ENCODE data around the gene NDUFA6.

DNA sequence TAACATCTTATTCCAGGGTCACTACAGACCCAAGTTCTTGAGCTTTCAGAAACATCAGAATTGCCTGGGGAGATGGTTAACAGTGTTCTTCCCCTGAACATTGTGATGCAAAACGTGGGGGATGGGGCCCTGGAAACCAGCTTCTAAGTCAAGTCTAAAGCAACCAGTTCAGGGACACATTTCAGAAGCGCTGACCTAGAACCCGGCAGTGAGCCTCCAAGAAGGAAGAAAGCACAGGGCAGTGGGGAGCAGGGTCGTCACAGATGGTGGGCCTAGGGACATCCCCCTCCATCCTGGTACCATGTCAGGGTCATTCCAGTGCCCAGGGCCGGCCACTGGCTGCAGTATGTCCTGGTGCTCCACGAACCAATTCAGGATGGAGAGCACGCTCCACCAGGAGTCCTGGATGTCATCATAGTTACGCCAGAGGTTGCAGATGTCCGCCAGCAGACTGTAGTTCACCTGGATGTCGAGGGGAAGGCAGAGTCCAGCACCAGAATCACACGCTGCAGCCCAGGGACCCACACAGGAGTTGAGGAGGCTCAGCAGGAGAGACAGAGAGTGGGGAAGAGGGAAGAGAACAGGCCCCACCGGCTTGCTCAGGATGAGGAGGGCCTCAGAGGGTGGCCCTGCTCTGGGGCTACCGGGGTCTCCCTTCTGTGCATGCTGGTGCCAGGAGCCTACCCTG, 25.0 kb downstream of the NDUFA6 start:
- TF ChIP-seq, protein P1, sequence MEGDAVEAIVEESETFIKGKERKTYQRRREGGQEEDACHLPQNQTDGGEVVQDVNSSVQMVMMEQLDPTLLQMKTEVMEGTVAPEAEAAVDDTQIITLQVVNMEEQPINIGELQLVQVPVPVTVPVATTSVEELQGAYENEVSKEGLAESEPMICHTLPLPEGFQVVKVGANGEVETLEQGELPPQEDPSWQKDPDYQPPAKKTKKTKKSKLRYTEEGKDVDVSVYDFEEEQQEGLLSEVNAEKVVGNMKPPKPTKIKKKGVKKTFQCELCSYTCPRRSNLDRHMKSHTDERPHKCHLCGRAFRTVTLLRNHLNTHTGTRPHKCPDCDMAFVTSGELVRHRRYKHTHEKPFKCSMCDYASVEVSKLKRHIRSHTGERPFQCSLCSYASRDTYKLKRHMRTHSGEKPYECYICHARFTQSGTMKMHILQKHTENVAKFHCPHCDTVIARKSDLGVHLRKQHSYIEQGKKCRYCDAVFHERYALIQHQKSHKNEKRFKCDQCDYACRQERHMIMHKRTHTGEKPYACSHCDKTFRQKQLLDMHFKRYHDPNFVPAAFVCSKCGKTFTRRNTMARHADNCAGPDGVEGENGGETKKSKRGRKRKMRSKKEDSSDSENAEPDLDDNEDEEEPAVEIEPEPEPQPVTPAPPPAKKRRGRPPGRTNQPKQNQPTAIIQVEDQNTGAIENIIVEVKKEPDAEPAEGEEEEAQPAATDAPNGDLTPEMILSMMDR (conservative IDR thresholded peaks at IDR 0.05; ENCODE audit: low read depth, low read length), result no peak
- no peak for TF ChIP-seq EZH2phosphoT487 (IDR thresholded peaks at IDR 0.05; ENCODE audit: borderline replicate concordance, low read length)
- no peak for TF ChIP-seq EZH2 (IDR thresholded peaks at IDR 0.05; ENCODE audit: low read length, unreplicated experiment)

All from PC-3 (cell line).